Sigmoid colon (tissue), 7 donors: ENCODE measurements around the gene TRAPPC12. TPM values are rescaled to one million over a fixed set of nuclear protein-coding genes. Genes with fewer than 3 reads are reported as not detected.

ENCODE experiments used
- DNase-seq: peaks from one replicate; pipeline ENCODE4 v3.0.0-alpha.2; 2019
- H3K27ac ChIP-seq, 4 donors: fragments of 200-600 bp; sonication (generic); one replicate each; pipeline ENCODE4 v1.5.1; 2016 to 2019; ENCODE audit warnings: mild to moderate bottlenecking in 1 of 4
- H3K27me3 ChIP-seq, 3 donors: fragments of 200-600 bp; sonication (generic); one replicate each; pipeline ENCODE4 v1.5.1; 2019; ENCODE audit warnings: mild to moderate bottlenecking in 1 of 3
- H3K36me3 ChIP-seq, 4 donors: fragments of 200-600 bp; sonication (generic); one replicate each; pipeline ENCODE4 v1.5.1; 2016 to 2019
- H3K4me1 ChIP-seq, 4 donors: fragments of 200-600 bp; sonication (generic); one replicate each; pipeline ENCODE4 v1.5.1; 2017 to 2019
- H3K4me3 ChIP-seq, 4 donors: fragments of 200-600 bp; sonication (generic); one replicate each; pipeline ENCODE4 v1.5.1; 2017 to 2019; ENCODE audit warnings: mild to moderate bottlenecking in 2 of 4, moderate library complexity in 1 of 4
- H3K9me3 ChIP-seq, 4 donors: fragments of 200-600 bp in 3 of 4; sonication (generic) in 3 of 4; one replicate each; pipeline versions ENCODE4 v1.5.1 to v1.6.1; 2013 to 2019
- EP300 ChIP-seq, 4 donors: sonication (generic); formaldehyde crosslinking; IDR thresholded peaks; one replicate each; pipeline ENCODE4 v1.6.1; 2017; ENCODE audit warnings: antibody characterized with exemption in 4 of 4
- POLR2A ChIP-seq, 2 donors: fragments of 450-650 bp; IDR thresholded peaks; one replicate each; pipeline ENCODE4 v1.6.1; 2016; ENCODE audit warnings: antibody characterized with exemption in 2 of 2, mild to moderate bottlenecking in 2 of 2, moderate library complexity in 2 of 2
- POLR2AphosphoS5 ChIP-seq, 4 donors: sonication (generic); formaldehyde crosslinking; IDR thresholded peaks; one replicate each; pipeline ENCODE4 v1.6.1; 2017; ENCODE audit warnings: antibody characterized with exemption in 4 of 4
- WGBS, 2 donors: extraction: QIAGEN DNeasy Blood & Tissue Kit; methylation state at CpG; one replicate each; pipeline ENCODE4 v1.1.7; 2013; 5-methylcytosine and 5-hydroxymethylcytosine counted together
- intact Hi-C: fragments of 100-400 bp; cut with DNase I; formaldehyde crosslinking; loops from one replicate; pipeline ENCODE4 v1.15.1; 2023
- polyA plus RNA-seq, 3 donors: library from polyadenylated mRNA; stranded (reverse); fragments of 200-250 nt; gene quantifications; one replicate each; pipeline ENCODE4 v1.2.3, GENCODE V29; 2013
- total RNA-seq, 4 donors: library from RNA; depleted of rRNA; stranded (reverse); fragments of >200 nt; gene quantifications; one replicate each; pipeline ENCODE4 v1.1.0, GENCODE V29; 2016
- TF ChIP-seq, protein P1 (sequence below), 4 experiments: fragments of 450-650 bp in 3 of 4; fragments of 200-600 bp in 1 of 4; IDR thresholded peaks; one replicate each; pipeline ENCODE4 v1.5.1; 2016 to 2019; ENCODE audit warnings: antibody characterized with exemption in 4 of 4, mild to moderate bottlenecking in 3 of 4, moderate library complexity in 2 of 4
- donor health status: healthy with polysubstance abuse.
- donor health status: Bipolar disorder and iron deficiency.
- donor health status: healthy.

Gene TRAPPC12
- total and polyA plus RNA-seq, 7 donors = 22.7 to 79.5 (median 50.5) TPM

DNA sequence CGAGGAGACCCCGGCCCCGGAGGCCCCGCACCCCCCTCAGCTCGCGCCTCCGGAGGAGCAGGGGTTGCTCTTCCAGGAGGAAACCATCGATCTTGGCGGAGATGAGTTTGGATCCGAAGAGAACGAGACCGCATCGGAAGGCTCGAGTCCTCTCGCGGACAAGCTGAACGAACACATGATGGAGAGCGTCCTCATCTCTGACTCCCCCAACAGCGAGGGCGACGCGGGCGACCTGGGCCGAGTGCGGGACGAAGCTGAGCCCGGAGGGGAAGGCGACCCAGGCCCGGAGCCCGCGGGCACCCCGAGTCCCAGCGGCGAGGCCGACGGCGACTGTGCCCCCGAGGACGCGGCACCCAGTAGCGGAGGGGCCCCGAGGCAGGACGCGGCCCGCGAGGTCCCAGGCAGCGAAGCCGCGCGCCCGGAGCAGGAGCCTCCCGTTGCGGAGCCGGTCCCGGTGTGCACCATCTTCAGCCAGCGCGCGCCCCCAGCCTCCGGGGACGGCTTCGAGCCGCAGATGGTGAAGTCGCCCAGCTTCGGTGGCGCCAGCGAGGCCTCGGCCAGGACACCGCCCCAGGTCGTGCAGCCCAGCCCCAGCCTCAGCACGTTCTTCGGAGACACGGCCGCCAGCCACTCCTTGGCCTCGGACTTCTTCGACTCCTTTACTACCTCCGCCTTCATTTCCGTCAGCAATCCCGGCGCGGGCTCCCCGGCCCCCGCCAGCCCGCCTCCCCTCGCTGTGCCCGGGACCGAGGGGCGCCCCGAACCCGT, 8.3 kb downstream of the TRAPPC12 start:
- TF ChIP-seq POLR2A (IDR thresholded peaks at IDR 0.05) (no peak), EP300 (IDR thresholded peaks at IDR 0.05) (no peak), POLR2AphosphoS5 (IDR thresholded peaks at IDR 0.05) (no peak)
- TF ChIP-seq, protein P1, sequence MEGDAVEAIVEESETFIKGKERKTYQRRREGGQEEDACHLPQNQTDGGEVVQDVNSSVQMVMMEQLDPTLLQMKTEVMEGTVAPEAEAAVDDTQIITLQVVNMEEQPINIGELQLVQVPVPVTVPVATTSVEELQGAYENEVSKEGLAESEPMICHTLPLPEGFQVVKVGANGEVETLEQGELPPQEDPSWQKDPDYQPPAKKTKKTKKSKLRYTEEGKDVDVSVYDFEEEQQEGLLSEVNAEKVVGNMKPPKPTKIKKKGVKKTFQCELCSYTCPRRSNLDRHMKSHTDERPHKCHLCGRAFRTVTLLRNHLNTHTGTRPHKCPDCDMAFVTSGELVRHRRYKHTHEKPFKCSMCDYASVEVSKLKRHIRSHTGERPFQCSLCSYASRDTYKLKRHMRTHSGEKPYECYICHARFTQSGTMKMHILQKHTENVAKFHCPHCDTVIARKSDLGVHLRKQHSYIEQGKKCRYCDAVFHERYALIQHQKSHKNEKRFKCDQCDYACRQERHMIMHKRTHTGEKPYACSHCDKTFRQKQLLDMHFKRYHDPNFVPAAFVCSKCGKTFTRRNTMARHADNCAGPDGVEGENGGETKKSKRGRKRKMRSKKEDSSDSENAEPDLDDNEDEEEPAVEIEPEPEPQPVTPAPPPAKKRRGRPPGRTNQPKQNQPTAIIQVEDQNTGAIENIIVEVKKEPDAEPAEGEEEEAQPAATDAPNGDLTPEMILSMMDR (IDR thresholded peaks at IDR 0.05) = no peak
- H3K27me3 ChIP-seq = no peaks in the 10 kb centered on the region
- intact Hi-C loops = no loop called here
- DNase-seq = no peak
- H3K9me3 ChIP-seq = no peaks in the 10 kb centered on the region
- H3K36me3 ChIP-seq = peaks cover 27 to 58% (median 30%) of the 10 kb centered on the region in 4 donors
- no peaks in the 10 kb centered on the region for H3K4me1 ChIP-seq
- no peak overlapping the region for H3K27ac ChIP-seq
- H3K4me3 ChIP-seq = no peak overlapping the region
- 96 to 98% methylated on average over 89 of the region's 89 CpGs for WGBS, 2 donors

DNA sequence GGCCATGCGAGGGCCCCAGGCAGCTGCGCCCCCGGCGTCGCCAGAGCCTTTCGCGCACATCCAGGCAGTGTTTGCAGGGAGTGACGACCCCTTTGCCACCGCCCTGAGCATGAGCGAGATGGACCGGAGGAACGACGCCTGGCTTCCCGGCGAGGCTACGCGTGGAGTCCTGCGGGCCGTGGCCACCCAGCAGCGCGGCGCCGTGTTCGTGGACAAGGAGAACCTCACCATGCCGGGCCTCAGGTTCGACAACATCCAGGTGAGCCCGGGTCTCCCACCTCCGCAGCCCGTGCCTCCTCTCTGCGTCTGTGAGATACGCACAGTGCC, 8.9 kb downstream of the TRAPPC12 start:
- no peak for DNase-seq
- intact Hi-C loops = no loop called here
- Histone ChIP-seq H3K4me1 (no peaks in the 10 kb centered on the region), H3K27me3 (no peaks in the 10 kb centered on the region), H3K9me3 (no peaks in the 10 kb centered on the region), H3K36me3 (peaks cover 27 to 58% (median 30%) of the 10 kb centered on the region in 4 donors), H3K27ac (no peak overlapping the region), H3K4me3 (no peak overlapping the region)
- TF ChIP-seq POLR2AphosphoS5 (IDR thresholded peaks at IDR 0.05) = no peak
- TF ChIP-seq EP300 (IDR thresholded peaks at IDR 0.05) = no peak
- TF ChIP-seq POLR2A (IDR thresholded peaks at IDR 0.05) = no peak
- TF ChIP-seq, protein P1 (IDR thresholded peaks at IDR 0.05) = no peak
- WGBS, 2 donors = 99% methylated on average over 31 of the region's 31 CpGs

DNA sequence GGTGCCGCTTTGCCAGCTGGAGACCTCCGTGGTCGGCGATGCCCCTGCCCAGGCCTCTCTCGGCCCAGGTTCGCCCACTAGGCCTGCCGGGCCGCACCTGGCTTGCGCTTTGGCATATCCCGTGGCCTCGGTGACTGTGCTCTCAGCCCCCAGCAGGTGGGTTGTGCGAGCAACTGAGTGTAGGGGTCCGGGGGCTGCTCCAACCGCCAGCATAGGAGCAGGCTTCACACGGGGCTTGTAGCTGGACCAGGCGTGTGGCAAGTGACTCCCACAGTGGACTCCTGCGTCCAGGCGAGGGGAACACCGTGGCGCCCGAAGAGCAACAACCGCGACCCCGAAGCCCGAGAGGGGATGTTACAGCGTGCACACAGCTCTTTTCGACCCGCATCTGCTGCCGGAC, 9.7 kb downstream of the TRAPPC12 start:
- no peak for DNase-seq
- Histone ChIP-seq H3K27me3 (no peaks in the 10 kb centered on the region), H3K9me3 (no peaks in the 10 kb centered on the region), H3K36me3 (peaks cover 31 to 67% (median 34%) of the 10 kb centered on the region in 4 donors), H3K4me1 (no peaks in the 10 kb centered on the region), H3K27ac (no peak overlapping the region), H3K4me3 (no peak overlapping the region)
- 98% methylated on average over 29 of the region's 29 CpGs for WGBS, 2 donors
- TF ChIP-seq EP300 (IDR thresholded peaks at IDR 0.05) (no peak), POLR2AphosphoS5 (IDR thresholded peaks at IDR 0.05) (no peak), POLR2A (IDR thresholded peaks at IDR 0.05) (no peak)
- intact Hi-C loops = no loop called here

DNA sequence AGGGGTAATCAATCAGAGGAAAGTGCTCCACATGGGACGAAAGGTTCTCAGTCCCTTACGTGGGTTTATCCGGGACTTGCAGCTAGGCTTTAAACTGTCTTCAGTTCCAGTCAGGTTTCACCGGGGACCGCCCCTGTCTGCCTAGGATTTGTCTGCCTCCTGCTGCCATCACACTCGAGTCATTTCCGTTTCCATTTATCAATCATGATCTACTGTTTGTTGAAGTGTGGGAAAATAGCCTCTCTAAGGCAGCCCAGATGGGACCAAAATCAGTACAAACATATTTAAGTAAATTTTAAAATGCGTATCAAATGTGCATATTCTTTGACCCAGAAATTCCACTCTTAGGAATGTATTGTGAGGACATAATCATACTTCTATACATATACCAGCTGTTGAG, 10.5 kb downstream of the TRAPPC12 start:
- no peak for DNase-seq
- TF ChIP-seq POLR2AphosphoS5 (IDR thresholded peaks at IDR 0.05) = no peak
- TF ChIP-seq POLR2A (IDR thresholded peaks at IDR 0.05) = no peak
- TF ChIP-seq, protein P1 (IDR thresholded peaks at IDR 0.05) = no peak
- TF ChIP-seq EP300 (IDR thresholded peaks at IDR 0.05) = no peak
- H3K27me3 ChIP-seq = no peaks in the 10 kb centered on the region
- H3K4me3 ChIP-seq = no peak overlapping the region
- intact Hi-C loops = no loop called here
- H3K9me3 ChIP-seq = no peaks in the 10 kb centered on the region
- no peak overlapping the region for H3K27ac ChIP-seq
- peaks cover 31 to 72% (median 34%) of the 10 kb centered on the region in 4 donors for H3K36me3 ChIP-seq
- no peaks in the 10 kb centered on the region for H3K4me1 ChIP-seq
- WGBS, 2 donors = 95 to 97% methylated on average over 8 of the region's 8 CpGs

DNA sequence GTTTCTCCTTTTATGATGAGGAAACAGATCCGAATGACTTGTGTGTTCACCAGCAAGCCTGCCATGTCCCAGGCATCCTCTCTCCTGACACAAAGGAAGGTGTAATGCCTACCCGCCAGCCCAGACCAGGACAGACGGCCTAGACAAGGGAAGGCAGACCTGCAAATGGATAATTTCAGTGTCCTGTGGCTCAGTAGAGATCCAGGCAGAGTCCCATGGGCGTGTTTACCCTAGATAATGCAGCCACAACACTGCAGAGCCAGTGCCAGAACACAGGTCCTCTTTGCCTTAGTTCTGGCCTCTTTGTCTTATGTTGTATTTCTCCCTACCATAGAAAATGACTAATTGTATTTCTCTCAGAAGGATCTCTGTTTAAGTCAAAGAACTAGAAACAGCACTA, 12.7 kb downstream of the TRAPPC12 start:
- H3K27me3 ChIP-seq = no peaks in the 10 kb centered on the region
- TF ChIP-seq POLR2A (IDR thresholded peaks at IDR 0.05) = no peak
- TF ChIP-seq POLR2AphosphoS5 (IDR thresholded peaks at IDR 0.05) = no peak
- TF ChIP-seq EP300 (IDR thresholded peaks at IDR 0.05) = no peak
- TF ChIP-seq, protein P1 (IDR thresholded peaks at IDR 0.05) = no peak
- H3K9me3 ChIP-seq = peaks cover 0 to 16% (median 6%) of the 10 kb centered on the region in 4 donors
- no peak for DNase-seq
- no peak overlapping the region for H3K4me3 ChIP-seq
- peaks cover 31 to 75% (median 37%) of the 10 kb centered on the region in 4 donors for H3K36me3 ChIP-seq
- H3K4me1 ChIP-seq = no peaks in the 10 kb centered on the region
- 96 to 97% methylated on average over 4 of the region's 4 CpGs for WGBS, 2 donors
- intact Hi-C loops = no loop called here
- H3K27ac ChIP-seq = no peak overlapping the region
